ENCODE measurements around the gene AFDN.

The AFDN gene

DNA sequence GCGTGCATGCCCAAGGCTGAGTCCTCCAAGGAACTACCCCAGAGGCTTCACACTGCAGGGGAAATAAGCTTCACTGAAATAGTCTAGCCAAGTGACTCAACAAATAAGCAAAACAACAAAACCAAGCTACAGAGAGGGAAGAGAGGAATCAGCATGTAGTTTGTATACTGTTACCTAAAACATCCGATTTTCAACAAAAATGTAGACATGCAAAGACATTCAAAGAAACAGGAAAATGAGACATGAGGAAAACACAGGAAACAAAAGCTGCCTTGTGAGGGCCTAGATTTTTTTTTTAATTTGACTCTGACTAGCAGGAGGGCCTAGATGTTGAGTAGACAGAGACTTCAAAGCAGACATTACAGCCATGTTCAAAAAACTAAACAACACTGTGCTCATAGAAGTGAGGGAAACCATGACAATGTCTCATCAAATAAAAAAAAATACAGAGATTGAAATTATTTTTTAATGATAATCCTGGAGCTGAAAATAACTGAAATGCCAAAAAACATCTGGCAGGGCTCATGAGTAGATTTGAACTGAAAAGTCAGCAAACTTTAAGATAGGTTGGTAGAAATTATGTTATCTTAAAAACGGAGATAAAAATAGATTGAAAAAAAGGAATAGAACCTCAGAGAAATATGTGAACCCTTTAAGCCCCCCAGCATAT lies 154.3 kb downstream of the AFDN start:
- H3K4me3 ChIP-seq (replicated peaks in 1 of 2; ENCODE audit: low read depth in 2 of 2, low read length in 2 of 2), result no peak overlapping the region
- TF ChIP-seq, protein P1, sequence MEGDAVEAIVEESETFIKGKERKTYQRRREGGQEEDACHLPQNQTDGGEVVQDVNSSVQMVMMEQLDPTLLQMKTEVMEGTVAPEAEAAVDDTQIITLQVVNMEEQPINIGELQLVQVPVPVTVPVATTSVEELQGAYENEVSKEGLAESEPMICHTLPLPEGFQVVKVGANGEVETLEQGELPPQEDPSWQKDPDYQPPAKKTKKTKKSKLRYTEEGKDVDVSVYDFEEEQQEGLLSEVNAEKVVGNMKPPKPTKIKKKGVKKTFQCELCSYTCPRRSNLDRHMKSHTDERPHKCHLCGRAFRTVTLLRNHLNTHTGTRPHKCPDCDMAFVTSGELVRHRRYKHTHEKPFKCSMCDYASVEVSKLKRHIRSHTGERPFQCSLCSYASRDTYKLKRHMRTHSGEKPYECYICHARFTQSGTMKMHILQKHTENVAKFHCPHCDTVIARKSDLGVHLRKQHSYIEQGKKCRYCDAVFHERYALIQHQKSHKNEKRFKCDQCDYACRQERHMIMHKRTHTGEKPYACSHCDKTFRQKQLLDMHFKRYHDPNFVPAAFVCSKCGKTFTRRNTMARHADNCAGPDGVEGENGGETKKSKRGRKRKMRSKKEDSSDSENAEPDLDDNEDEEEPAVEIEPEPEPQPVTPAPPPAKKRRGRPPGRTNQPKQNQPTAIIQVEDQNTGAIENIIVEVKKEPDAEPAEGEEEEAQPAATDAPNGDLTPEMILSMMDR (IDR thresholded peaks at IDR 0.05; ENCODE audit: low read depth, low read length), result no peak
- peak; percentile 9 to 22 for DNase-seq (ENCODE audit: low read depth in 2 of 2)

DNA sequence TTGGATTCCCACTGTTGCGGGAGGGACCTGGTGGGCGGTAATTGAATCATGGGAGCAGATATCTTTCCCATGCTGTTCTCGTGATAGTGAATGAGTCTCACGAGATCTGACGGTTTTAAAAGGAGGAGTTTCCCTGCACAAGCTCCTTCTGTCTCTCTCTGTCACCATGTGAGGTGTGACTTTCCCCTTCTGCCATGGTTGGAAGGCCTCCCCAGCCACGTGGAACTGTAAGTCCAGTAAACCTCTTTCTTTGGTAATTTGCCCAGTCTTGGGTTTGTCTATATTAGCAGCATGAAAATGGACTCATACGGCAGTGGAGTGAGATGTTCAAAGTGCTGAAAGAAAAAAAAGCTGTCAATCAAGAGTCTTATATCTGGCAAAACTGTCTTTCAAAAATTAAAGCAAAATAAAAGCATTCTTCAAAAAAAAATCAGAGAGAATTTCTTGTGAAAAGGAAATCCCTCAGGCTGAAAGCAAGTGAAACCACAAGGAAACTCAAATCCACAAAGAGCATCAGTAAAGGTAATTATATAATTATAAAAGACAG lies 155.3 kb downstream of the AFDN start:
- TF ChIP-seq, protein P1 (IDR thresholded peaks at IDR 0.05; ENCODE audit: low read depth, low read length), result no peak
- DNase-seq (ENCODE audit: low read depth in 2 of 2), result no peak
- no peak overlapping the region for H3K4me3 ChIP-seq (replicated peaks in 1 of 2; ENCODE audit: low read depth in 2 of 2, low read length in 2 of 2)

- no peak overlapping the region for H3K4me3 ChIP-seq (replicated peaks in 1 of 2; ENCODE audit: low read depth in 2 of 2, low read length in 2 of 2)
- DNase-seq (ENCODE audit: low read depth in 2 of 2), result no peak
- TF ChIP-seq, protein P1 (IDR thresholded peaks at IDR 0.05; ENCODE audit: low read depth, low read length), result no peak
These were observed 157.5 kb downstream of the AFDN start for GRCh38 chr6:167984144-167984719.

DNA sequence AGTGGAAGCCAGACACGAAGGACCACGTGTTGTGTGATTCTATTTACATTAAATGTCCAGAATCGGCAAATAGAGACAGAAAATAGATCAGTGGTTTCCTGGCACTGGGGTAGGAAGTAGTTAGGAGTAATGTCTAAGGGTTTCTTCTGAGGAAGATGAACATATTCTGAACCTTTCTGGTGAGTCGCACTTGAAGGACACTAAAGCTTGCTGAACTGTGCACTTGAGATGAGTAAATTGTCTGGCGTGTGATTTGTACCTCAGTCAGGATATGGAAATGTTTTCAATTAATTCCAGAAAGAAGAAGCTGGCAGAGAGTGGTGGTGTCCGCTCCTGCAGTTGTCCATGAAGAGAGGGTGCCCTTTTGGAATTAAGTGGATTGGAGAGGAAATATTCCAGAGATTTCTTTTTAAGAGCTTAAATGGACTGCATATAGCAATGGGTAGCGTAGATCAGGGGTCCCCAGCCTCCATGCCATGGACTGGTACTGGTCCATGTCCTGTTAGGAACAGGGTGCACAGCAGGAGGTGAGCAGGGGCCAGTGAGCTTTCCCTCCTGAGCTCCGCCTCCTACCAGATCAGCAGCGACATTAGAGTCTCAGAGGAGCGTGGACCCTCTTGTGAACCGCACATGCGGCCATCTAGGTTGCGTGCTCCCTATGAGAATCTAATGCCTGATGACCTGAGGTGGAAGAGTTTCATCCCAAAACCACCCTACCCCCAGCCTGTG lies 158.3 kb downstream of the AFDN start:
- TF ChIP-seq, protein P1 (IDR thresholded peaks at IDR 0.05; ENCODE audit: low read depth, low read length), result no peak
- no peak overlapping the region for H3K4me3 ChIP-seq (replicated peaks in 1 of 2; ENCODE audit: low read depth in 2 of 2, low read length in 2 of 2)

DNA sequence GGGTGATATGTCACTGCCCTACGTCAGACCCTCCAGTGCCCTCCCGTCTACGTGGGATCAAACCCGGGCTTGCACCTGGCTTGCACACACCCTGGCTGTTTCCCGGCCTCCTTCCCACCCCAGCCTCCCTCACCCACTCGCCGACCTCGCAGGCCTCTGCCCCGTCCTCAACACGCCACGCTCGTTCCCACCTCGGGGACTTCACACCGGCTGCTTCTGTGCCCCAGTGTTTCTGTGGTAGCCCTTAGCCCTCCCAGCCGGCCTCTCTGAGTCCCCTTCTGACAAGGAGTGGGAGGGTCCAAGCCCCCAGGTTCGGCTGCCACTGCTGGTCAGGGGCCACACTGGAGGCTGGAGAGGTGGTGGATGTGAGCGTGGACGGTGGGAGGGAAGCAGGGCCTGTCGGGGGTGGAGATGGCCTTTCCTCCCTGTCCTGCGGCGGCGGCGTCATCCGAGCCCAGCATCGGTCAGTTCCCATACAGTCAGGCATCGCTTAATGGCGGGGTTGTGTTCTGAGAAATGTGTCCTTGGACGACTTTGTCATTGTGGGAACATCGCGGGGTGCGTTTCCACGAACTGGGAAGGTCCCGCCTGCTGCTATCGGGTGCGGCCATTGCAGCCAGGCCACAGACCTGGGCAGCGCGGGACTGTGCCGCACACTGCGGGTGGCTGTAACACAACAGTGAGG lies 159.3 kb downstream of the AFDN start:
- TF ChIP-seq, protein P1 (IDR thresholded peaks at IDR 0.05; ENCODE audit: low read depth, low read length), result no peak
- no peak overlapping the region for H3K4me3 ChIP-seq (replicated peaks in 1 of 2; ENCODE audit: low read depth in 2 of 2, low read length in 2 of 2)
- no peak for DNase-seq (ENCODE audit: low read depth in 2 of 2)

More for the DNA sequence above, 158.3 kb downstream of the AFDN start:
- no peak for DNase-seq (ENCODE audit: low read depth in 2 of 2)

GRCh38 chr6:167987396-167988153 lies 160.9 kb downstream of the AFDN start:
- DNase-seq (ENCODE audit: low read depth in 2 of 2), result no peak
- TF ChIP-seq, protein P1 (IDR thresholded peaks at IDR 0.05; ENCODE audit: low read depth, low read length), result no peak
- H3K4me3 ChIP-seq (replicated peaks in 1 of 2; ENCODE audit: low read depth in 2 of 2, low read length in 2 of 2), result no peak overlapping the region
